ENCODE results near the gene TBC1D8.

- TF ChIP-seq POLR2A (IDR thresholded peaks at IDR 0.05): no peak
- TF ChIP-seq CTCF (IDR thresholded peaks at IDR 0.05): no peak
These were observed 193.1 kb downstream of the TBC1D8 start for GRCh38 chr2:100957996-100958653.

All from prostate gland (tissue), 2 donors.